HCT116 (cell line): ENCODE data around the gene RRBP1. TPM values are rescaled to one million over a fixed set of nuclear protein-coding genes. Genes with fewer than 3 reads are reported as not detected.

Source experiments
- ATAC-seq: fragments of 200-7000 bp; cut with Tn5 transposase; 2 replicates; pipeline ENCODE4 v1.9.1; 2020; ENCODE audit warnings: mild to moderate bottlenecking, moderate library complexity
- BruUV-seq: library from RNA; stranded (reverse); fragments of 400-500 nt; replicated peaks from 2 replicates; lab custom pipeline; 2021; lab: Mats Ljungman, UMichigan
- CTCF ChIA-PET: fragments of 300-600 bp; sonication (Branson Sonifier 250); formaldehyde crosslinking; loops from one replicate; lab custom pipeline; 2021; ENCODE audit warnings: antibody characterized with exemption; lab: Charles Lee
- POLR2A ChIA-PET: fragments of 300-600, 350-600 bp; sonication (Branson Sonifier 250); formaldehyde crosslinking; loops from one replicate; lab custom pipeline; 2021; ENCODE audit warnings: antibody characterized with exemption; lab: Charles Lee
- RAD21 ChIA-PET, 2 experiments: fragments of 300-600 bp; sonication (Branson Sonifier 250); formaldehyde crosslinking; loops; one replicate each; lab custom pipeline; 2023; ENCODE audit warnings: low total read pairs in 2 of 2; ENCODE audit not compliant: uncharacterized antibody in 2 of 2, unreplicated experiment in 2 of 2, low non-redundant PET in 1 of 2; lab: Charles Lee
- DNase-seq: peaks from one replicate; pipeline ENCODE4 v3.0.0-alpha.2; 2010; ENCODE audit warnings: low read depth, low spot score
- H2AFZ ChIP-seq: fragments of 200-600 bp; shearing (Covaris generic), sonication (generic); 2 replicates; pipeline ENCODE4 v1.6.1; 2017; ENCODE audit warnings: low read depth, mixed run types, mixed read lengths, antibody characterized with exemption, low read length; ENCODE audit not compliant: poor library complexity, severe bottlenecking
- H3K27ac ChIP-seq: 2 replicates; pipeline ENCODE4 v1.5.1; 2012; ENCODE audit warnings: low read depth, low read length
- H3K27me3 ChIP-seq: fragments of 200-600 bp; sonication (generic); 2 replicates; pipeline ENCODE4 v1.6.1; 2016; ENCODE audit warnings: mixed run types, low read length, mixed read lengths; ENCODE audit not compliant: insufficient read depth
- H3K36me3 ChIP-seq, 2 experiments: fragments of 200-500 bp in 1 of 2; fragments of 200-600 bp in 1 of 2; sonication (Bioruptor generic) in 1 of 2; sonication (generic) in 1 of 2; 2 replicates each; pipeline versions ENCODE4 v1.5.1 to v1.6.1; 2014 to 2016; ENCODE audit warnings: low read length in 2 of 2, inconsistent platforms in 1 of 2, mixed read lengths in 1 of 2, mixed run types in 1 of 2; ENCODE audit not compliant: insufficient read depth in 2 of 2, control insufficient read depth in 1 of 2
- H3K4me1 ChIP-seq, 2 experiments: fragments of 200-600 bp in 1 of 2; sonication (generic) in 1 of 2; 2 replicates each; pipeline versions ENCODE4 v1.5.1 to v1.6.1; 2012 to 2017; ENCODE audit warnings: low read length in 2 of 2, inconsistent platforms in 1 of 2, mild to moderate bottlenecking in 1 of 2, mixed read lengths in 1 of 2, mixed run types in 1 of 2, moderate library complexity in 1 of 2; ENCODE audit not compliant: insufficient read depth in 2 of 2, control insufficient read depth in 1 of 2
- H3K4me2 ChIP-seq: fragments of 200-600 bp; sonication (generic); 2 replicates; pipeline ENCODE4 v1.6.1; 2017; ENCODE audit warnings: mixed run types, low read length, mixed read lengths
- H3K4me3 ChIP-seq, 2 experiments: fragments of 200-600 bp in 1 of 2; sonication (generic) in 1 of 2; replicated peaks in 1 of 2; 2 replicates each; pipeline ENCODE4 v1.5.1; 2011 to 2016; ENCODE audit warnings: low read length in 2 of 2, control low read depth in 1 of 2, low read depth in 1 of 2, mild to moderate bottlenecking in 1 of 2, mixed read lengths in 1 of 2, mixed run types in 1 of 2
- H3K79me2 ChIP-seq: fragments of 200-600 bp; sonication (generic); 2 replicates; pipeline ENCODE4 v1.6.1; 2017; ENCODE audit warnings: mild to moderate bottlenecking, mixed run types, low read length, moderate library complexity, mixed read lengths; ENCODE audit not compliant: insufficient read depth
- H3K9ac ChIP-seq: fragments of 200-600 bp; sonication (generic); 2 replicates; pipeline ENCODE4 v1.6.1; 2016; ENCODE audit warnings: low read length, mixed read lengths
- H3K9me2 ChIP-seq: fragments of 200-600 bp; sonication (generic), shearing (Covaris generic); 2 replicates; pipeline ENCODE4 v1.6.1; 2017; ENCODE audit warnings: mixed run types, mild to moderate bottlenecking, moderate library complexity; ENCODE audit not compliant: insufficient read depth
- H3K9me3 ChIP-seq, 2 experiments: fragments of 200-500 bp in 1 of 2; fragments of 200-600 bp in 1 of 2; sonication (Bioruptor generic) in 1 of 2; sonication (generic) in 1 of 2; 2 replicates each; pipeline ENCODE4 v1.6.1; 2014 to 2017; ENCODE audit warnings: low read length in 2 of 2, mixed read lengths in 2 of 2, inconsistent platforms in 1 of 2, low read depth in 1 of 2, mild to moderate bottlenecking in 1 of 2, mixed run types in 1 of 2, moderate library complexity in 1 of 2; ENCODE audit not compliant: control insufficient read depth in 1 of 2, insufficient read depth in 1 of 2
- H4K20me1 ChIP-seq: fragments of 200-600 bp; sonication (generic), shearing (Covaris generic); 2 replicates; pipeline ENCODE4 v1.6.1; 2017; ENCODE audit warnings: mixed run types, mild to moderate bottlenecking, moderate library complexity; ENCODE audit not compliant: insufficient read depth
- ATF3 ChIP-seq: IDR thresholded peaks from 2 replicates; pipeline ENCODE4 v1.6.1; 2012
- CTCF ChIP-seq, 3 experiments: fragments of 200-600 bp in 1 of 3; sonication (generic) in 1 of 3; IDR thresholded peaks in 2 of 3; conservative IDR thresholded peaks in 1 of 3; 2 replicates each; pipeline ENCODE4 v1.5.1; 2012 to 2017; ENCODE audit warnings: low read depth in 2 of 3, low read length in 2 of 3, antibody characterized with exemption in 1 of 3, borderline replicate concordance in 1 of 3, control low read depth in 1 of 3, mild to moderate bottlenecking in 1 of 3, mixed read lengths in 1 of 3, mixed run types in 1 of 3, moderate library complexity in 1 of 3; ENCODE audit not compliant: insufficient read depth in 1 of 3
- ELF1 ChIP-seq: IDR thresholded peaks from 2 replicates; pipeline ENCODE4 v1.6.1; 2012; ENCODE audit warnings: low read depth, borderline replicate concordance
- EZH2phosphoT487 ChIP-seq: fragments of 200-600 bp; IDR thresholded peaks from 2 replicates; pipeline ENCODE4 v1.6.1; 2018; ENCODE audit warnings: antibody characterized with exemption, borderline replicate concordance
- FOSL1 ChIP-seq: IDR thresholded peaks from 2 replicates; pipeline ENCODE4 v1.6.1; 2012; ENCODE audit warnings: low read depth
- MAX ChIP-seq: IDR thresholded peaks from 2 replicates; pipeline ENCODE4 v1.6.1; 2012
- POLR2A ChIP-seq: IDR thresholded peaks from 2 replicates; pipeline ENCODE4 v1.7.0; 2011; ENCODE audit warnings: borderline replicate concordance; ENCODE audit not compliant: insufficient read depth, insufficient read length; ENCODE audit errors: extremely low read depth
- POLR2AphosphoS5 ChIP-seq: IDR thresholded peaks from 2 replicates; pipeline ENCODE4 v1.6.1; 2011; ENCODE audit warnings: mild to moderate bottlenecking, low read depth, low read length, moderate library complexity
- SIN3A ChIP-seq: IDR thresholded peaks from 2 replicates; pipeline ENCODE4 v1.6.1; 2012; ENCODE audit warnings: low read depth
- SRF ChIP-seq: IDR thresholded peaks from 2 replicates; pipeline ENCODE4 v1.6.1; 2012; ENCODE audit warnings: low read depth
- YY1 ChIP-seq: IDR thresholded peaks from 2 replicates; pipeline ENCODE4 v1.6.1; 2011; ENCODE audit warnings: low read length, low read depth, moderate library complexity, mild to moderate bottlenecking; ENCODE audit not compliant: insufficient replicate concordance; ENCODE audit errors: extremely low read depth
- ZFX ChIP-seq: fragments of 450-650 bp; IDR thresholded peaks from 2 replicates; pipeline ENCODE4 v1.6.1; 2017
- intact Hi-C: fragments of 100-400 bp; cut with micrococcal nuclease; formaldehyde crosslinking; loops from 2 replicates; pipeline ENCODE4 v1.10.0; 2022
- total RNA-seq: library from RNA; stranded (reverse); gene quantifications from one replicate; pipeline ENCODE4 v1.2.1, GENCODE V29; 2021; ENCODE audit not compliant: unreplicated experiment

The RRBP1 gene
- total RNA-seq, 1 experiment from 2014 or later = 123 TPM

GRCh38 chr20:17601957-17602356, 80.1 kb downstream of the RRBP1 start:
- Histone ChIP-seq H3K4me3 (no peak overlapping the region), H3K9ac (no peak overlapping the region), H3K4me1 (no peaks in the 10 kb centered on the region), H3K79me2 (peaks cover 79% of the 10 kb centered on the region), H3K9me3 (no peaks in the 10 kb centered on the region), H3K9me2 (no peaks in the 10 kb centered on the region), H3K36me3 (peaks cover 10 to 33% of the 10 kb centered on the region in 2 experiments; a peak in 3 of 4 replicates), H3K27ac (no peak overlapping the region), H2AFZ (no peak overlapping the region), H3K27me3 (no peaks in the 10 kb centered on the region), H4K20me1 (0 out of 2 replicates have a peak, but pooled peaks cover 9% of the 10 kb centered on the region), H3K4me2 (no peak overlapping the region)
- DNase-seq (no peak), ATAC-seq (no peak)
- ChIA-PET POLR2A (interaction anchor here (1.2 to 1.4 kb wide), 2 partner anchors 9 to 32 kb away, joined by 3 to 4 read pairs; partner anchors contain the start of gene DSTN), RAD21 (interaction anchor here in 1 of 2 experiments (0.6 kb wide), 1 partner anchor 10 kb away, joined by 3 read pairs; no protein-coding TSS in a partner anchor), CTCF (interaction anchor here (0.8 to 2.0 kb wide), 2 partner anchors 9 to 65 kb away, joined by 3 to 6 read pairs; no protein-coding TSS in a partner anchor)
- TF ChIP-seq POLR2AphosphoS5 = no peak
- TF ChIP-seq SRF = no peak
- TF ChIP-seq YY1 = no peak
- TF ChIP-seq CTCF (IDR thresholded peaks at IDR 0.05 in 2 of 3, conservative IDR thresholded peaks at IDR 0.05 in 1 of 3; ENCODE audit: borderline replicate concordance in 1 of 3, insufficient read depth in 1 of 3, low read depth in 2 of 3, low read length in 2 of 3) = no peak
- TF ChIP-seq MAX = no peak
- no peak for TF ChIP-seq POLR2A
- TF ChIP-seq ELF1 = no peak
- TF ChIP-seq ZFX = no peak
- TF ChIP-seq ATF3 = no peak
- TF ChIP-seq FOSL1 = no peak
- no peak for TF ChIP-seq EZH2phosphoT487
- no peak for TF ChIP-seq SIN3A
- intact Hi-C loops = no loop called here
- BruUV-seq = TSS peak; percentile 11
